HG03103 (cell line): ENCODE measurements around the gene NSUN4.
"Not testable (repeated sequence)": the region's sequence is repeated elsewhere in the genome, so short reads cannot be mapped to it uniquely, and the experiment has no call there.

Source experiments
- ATAC-seq: cut with Tn5 transposase; IDR thresholded peaks from one replicate; pipeline ENCODE4 v1.9.1; 2021; ENCODE audit warnings: low read depth; ENCODE audit not compliant: unreplicated experiment

The NSUN4 gene

DNA sequence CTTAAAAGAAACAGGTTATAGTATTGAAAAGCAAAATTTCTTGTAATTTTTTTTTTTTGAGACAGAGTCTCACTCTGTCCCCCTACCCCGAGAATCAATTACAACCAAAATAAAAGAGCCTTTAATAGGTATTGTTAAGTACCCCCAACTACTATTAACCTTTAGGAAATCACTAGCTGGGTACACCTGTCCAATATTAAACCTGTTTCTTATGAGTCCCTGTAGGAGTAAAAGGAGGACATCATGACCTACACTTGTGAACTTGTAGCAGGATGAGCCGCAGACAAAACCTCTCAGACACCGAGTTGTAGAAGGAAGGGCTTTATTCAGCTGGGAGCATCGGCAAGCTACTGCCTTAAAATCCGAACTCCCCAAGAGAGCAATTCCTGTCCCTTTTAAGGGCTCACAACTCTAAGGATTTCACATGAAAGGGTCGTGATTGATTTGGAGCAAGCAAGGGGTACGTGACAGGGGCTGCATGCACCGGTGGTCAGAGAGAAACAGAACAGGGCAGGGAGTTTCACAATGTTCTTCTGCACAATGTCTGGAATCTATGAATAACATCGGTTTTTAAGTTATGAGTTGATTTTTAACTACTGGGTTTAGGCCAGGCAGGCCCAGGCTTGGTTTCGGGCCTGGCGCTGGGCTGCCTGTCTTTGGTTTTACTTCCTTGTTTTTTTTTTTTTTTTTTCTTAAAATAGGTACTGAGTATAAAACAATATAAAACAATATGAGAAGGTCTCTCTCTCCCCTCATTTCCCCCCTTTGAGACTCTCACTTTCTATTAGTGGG is 15.1 kb upstream of the NSUN4 start:
- ATAC-seq: not testable (repeated sequence)

GRCh38 chr1:46328182-46328581 is 12.4 kb upstream of the NSUN4 start:
- ATAC-seq: not testable (repeated sequence)

- ATAC-seq: not testable (repeated sequence)
These were observed 10.8 kb upstream of the NSUN4 start for GRCh38 chr1:46329807-46330206.

DNA sequence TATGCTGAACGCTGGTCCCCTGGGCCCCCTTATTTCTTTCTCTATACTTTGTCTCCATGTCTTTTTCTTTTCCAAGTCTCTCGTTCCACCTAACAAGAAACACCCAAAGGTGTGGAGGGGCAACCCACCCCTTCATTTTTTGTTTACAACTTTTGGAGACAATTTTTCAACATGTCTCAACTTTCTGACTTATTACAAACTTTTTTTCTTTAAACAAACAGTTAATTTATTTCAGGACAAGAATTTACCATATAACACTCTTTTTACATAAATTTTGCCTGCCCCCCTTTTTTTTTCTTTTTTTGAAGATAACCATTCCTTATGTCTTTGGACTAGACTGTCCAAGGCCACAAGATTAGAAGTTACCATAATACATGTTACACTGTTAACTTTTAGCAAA is 10.2 kb upstream of the NSUN4 start:
- not testable (repeated sequence) for ATAC-seq

GRCh38 chr1:46331786-46332540 is 8.6 kb upstream of the NSUN4 start:
- not testable (repeated sequence) for ATAC-seq

GRCh38 chr1:46333300-46334029 is 7.1 kb upstream of the NSUN4 start:
- peak; percentile 45 for ATAC-seq

- ATAC-seq: no peak
These were observed 6.6 kb upstream of the NSUN4 start for GRCh38 chr1:46334030-46334384.

- no peak for ATAC-seq
These were observed 5.5 kb upstream of the NSUN4 start for GRCh38 chr1:46335081-46335480.

- ATAC-seq: not testable (repeated sequence)
These were observed 3.2 kb upstream of the NSUN4 start for GRCh38 chr1:46337409-46337808.

GRCh38 chr1:46341222-46342083 is 846 bp downstream of the NSUN4 start:
- ATAC-seq: no peak

GRCh38 chr1:46342084-46342656 is 1.6 kb downstream of the NSUN4 start:
- ATAC-seq: no peak

DNA sequence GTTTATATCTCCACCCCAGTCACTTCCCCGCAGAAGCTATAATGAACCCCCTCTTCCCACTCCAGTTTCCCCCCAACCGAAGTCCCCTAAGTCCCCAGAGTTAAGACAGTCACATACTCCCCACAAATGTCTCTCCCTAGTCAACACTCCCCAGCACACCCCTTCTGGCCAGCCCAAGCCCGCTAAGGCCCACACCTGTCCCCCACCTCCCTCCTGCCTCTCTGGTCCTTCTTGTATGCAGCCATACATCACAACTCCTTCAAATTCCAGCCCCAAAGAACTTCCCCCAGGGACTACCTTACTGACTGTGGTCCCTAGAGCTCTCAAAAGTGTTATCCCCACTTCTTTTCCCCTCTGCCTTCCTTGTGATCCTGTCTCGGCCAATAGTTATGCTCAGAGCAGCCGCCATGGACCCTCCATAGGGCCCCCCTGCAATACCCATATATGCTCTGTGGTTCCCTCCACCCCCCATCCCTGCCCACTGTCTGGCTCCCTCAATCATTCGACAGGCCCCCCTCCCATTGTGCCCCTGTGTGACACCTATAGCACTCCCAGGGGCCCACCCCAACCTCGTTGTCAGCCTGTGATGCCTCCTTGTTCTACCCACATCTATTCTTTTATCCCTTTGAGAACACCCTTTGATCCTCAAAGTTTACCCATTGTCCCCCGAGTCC is 2.2 kb downstream of the NSUN4 start:
- ATAC-seq: no peak

GRCh38 chr1:46343351-46343695 is 2.7 kb downstream of the NSUN4 start:
- ATAC-seq: no peak

- ATAC-seq: no peak
These were observed 3.1 kb downstream of the NSUN4 start for GRCh38 chr1:46343705-46344104.

- no peak for ATAC-seq
These were observed 3.9 kb downstream of the NSUN4 start for GRCh38 chr1:46344481-46344880.

DNA sequence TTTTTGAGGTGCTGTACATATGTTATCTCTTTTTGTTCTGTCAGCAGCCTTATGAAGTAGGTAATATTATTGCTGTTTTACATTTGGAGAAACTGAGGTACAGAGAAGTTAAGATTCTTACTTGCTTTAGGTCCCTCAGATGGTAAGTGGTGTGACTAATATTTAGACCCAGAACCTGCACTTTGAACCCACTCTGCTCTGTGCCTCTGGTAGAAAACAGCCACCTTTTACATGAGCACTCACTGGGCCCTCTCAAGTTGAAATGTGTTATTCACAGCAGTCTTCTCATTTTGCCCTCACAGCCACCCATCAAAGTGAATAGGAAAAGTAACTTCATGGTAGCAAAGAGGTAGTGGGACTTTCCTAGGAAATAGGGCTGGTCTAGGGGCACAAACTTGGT is 4.7 kb downstream of the NSUN4 start:
- no peak for ATAC-seq

GRCh38 chr1:46352363-46352762 is 11.8 kb downstream of the NSUN4 start:
- no peak for ATAC-seq

- ATAC-seq: not testable (repeated sequence)
These were observed 15.3 kb downstream of the NSUN4 start for GRCh38 chr1:46355920-46356319.

DNA sequence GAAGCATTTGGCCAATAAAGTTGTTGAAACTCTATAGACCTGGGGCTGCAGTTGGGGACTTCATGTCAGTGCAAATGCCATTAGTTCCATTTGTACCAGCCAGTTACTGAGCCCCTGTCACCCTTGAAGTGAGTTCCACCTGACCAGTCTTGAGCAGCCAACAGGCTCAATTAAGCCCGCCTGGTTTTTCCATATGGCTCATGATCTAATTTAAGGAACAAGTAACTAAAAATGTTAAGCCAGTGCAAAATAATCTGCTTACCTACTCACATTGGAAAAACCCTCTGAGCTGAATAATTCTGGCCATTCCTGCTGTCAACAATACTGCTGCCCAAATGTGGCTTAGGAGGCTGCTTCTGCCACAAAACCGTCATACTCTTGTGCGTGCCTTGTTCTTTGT is 21.6 kb downstream of the NSUN4 start:
- no peak for ATAC-seq

GRCh38 chr1:46363121-46363520 is 22.5 kb downstream of the NSUN4 start:
- ATAC-seq: no peak
